GM19438 (cell line): ENCODE measurements around the gene ZNRF4.

ENCODE experiments used
- ATAC-seq: cut with Tn5 transposase; IDR thresholded peaks from one replicate; pipeline ENCODE4 v1.9.1; 2021; ENCODE audit warnings: low read depth; ENCODE audit not compliant: unreplicated experiment

ZNRF4 gene

DNA sequence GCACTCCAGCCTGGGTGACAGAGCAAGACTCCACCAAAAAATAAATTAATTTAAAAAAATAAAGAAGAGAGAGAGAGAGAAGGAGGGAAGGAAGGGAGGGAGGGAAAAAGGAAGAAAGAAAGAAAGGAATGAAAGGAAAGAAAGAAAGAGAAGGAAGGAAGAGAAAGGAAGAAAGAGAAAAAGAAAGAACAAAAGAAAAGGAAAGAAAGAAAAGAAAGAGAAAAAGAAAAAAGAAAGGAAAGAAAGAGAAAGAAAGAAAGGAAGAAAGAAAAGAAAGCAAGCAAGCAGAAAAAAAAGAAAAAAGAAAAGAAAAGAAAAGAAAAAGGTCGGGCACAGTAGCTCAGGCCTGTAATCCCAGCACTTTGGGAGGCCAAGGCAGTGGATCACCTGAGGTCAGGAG, 14.9 kb upstream of the ZNRF4 start:
- ATAC-seq = no peak

DNA sequence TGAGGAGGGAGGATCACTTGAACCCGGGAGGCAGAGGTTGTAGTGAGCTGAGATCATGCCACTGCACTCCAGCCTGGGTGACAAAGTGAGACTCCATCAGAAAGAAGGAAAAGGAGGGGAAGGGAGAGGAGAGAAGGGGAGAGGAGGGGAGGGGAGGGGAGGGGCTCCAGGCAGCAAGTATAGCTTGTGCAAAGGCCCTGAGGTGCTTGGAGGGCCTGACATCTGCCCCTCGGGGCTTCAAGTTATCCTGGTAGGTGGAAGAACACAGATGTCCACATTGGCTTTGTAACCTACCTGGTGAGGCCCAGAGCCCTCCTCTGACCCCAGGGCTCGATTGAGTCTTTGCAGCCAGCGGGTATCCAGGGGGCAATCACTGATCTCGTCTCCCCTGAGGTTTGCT, 11.5 kb upstream of the ZNRF4 start:
- ATAC-seq = no peak

DNA sequence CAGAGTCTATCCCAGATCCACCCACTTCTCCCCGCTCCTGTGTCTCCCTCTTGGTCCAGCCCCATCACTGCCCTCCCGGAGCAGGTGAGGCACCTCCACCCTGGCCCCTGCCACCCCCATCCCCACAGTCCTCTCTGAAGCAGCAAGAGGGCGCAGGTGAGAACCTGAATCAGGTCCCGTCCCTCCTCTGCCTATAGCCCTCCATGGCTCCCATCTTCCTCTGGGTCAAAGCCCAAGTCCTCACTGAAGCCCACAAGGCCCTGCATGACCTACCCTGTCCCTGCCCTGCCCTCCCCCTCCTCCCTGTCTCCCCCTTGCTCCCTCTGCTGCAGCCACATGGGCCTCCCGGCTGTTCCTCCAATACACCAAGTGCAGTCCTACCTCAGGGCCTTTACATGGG, 10.8 kb upstream of the ZNRF4 start:
- ATAC-seq = no peak

DNA sequence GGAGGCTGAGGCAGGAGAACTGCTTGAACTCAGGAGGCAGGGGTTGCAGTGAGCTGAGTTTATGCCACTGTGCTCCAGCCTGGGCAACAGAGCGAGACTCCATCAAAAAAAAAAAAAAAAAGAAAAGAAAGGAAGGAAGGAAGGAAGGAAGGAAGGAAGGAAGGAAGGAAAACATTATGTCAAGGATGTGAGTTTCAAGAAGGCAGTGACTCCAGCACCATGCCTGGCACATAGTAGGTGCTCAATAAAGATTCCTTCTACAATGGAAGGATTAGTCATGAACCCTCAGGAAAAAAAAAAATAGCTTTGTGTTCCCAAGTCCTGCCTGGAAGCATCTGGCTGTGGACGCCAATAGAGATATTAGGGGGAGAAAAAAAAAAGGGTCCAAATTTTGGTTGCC, 10.1 kb upstream of the ZNRF4 start:
- ATAC-seq = no peak

DNA sequence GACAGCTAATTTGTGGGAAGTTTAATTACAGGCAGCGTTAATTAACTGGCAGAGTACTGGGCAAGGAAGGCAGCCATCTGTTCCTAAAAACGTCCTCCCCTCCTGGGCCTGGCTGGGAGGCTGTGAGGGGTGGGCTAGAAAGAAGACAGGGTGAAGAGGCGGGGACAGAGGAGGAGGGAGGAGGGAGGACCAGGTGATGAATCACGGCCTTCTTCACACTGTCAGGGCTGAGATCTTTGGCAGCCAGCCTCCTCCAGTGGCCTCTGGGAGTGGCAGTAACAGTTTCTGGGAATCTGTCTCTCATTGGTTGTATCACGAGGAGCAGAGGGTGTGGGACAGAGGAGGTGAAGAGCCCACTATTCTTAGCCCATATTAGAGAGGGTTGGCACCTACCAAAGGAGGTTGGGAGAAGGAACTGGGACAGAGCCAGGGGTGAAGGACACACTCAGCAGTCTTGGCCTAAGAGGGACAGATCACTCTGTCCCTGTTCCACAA, 9.6 kb upstream of the ZNRF4 start:
- ATAC-seq = no peak

DNA sequence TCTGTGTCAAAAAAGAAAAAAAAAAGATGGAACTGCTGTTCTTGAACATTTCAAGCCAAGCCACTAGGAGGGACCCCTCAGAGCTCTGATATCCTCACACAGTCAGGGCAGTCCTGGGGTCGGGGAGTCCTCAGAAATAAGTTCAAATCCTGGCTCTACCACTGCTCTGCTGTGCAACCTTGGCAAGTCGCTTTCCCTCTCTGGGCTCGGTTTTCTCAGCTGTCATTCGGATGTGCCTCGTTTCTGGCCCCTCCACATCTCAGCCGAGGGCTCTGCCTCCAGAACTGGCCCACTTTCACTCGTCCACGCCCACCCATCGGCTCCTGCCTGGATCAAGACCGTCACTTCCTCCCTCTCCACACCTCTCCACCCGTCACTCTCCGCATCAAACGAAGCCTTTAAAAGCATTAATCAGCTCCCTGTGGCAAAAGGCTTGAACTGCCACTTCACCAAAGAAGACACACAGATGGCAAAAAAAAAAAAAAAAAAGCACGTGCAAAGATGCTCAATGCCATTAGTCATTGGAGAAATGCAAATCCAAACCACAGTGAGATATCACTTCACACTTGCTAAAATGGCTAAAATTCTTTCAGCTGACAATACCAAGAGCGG, 7.4 kb upstream of the ZNRF4 start:
- ATAC-seq = no peak

DNA sequence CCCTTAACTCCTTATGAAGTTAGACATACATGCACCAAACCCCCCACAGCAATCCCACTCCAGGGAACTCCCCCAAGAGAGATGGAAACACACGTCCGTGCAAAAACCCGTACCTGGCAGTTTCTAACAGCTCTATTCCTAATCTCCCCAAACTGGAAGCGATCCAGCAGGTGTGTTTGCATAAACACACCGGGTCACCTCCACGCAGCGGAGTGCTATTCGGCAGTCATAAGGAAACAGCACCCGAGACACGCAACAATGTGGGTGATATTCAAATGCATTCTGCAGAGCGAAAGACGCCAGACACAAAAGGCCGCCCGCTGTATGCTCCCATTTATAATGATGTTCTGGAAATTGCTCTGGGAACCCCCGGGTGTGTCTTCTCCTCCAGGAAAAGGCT, 6.8 kb upstream of the ZNRF4 start:
- ATAC-seq = no peak

DNA sequence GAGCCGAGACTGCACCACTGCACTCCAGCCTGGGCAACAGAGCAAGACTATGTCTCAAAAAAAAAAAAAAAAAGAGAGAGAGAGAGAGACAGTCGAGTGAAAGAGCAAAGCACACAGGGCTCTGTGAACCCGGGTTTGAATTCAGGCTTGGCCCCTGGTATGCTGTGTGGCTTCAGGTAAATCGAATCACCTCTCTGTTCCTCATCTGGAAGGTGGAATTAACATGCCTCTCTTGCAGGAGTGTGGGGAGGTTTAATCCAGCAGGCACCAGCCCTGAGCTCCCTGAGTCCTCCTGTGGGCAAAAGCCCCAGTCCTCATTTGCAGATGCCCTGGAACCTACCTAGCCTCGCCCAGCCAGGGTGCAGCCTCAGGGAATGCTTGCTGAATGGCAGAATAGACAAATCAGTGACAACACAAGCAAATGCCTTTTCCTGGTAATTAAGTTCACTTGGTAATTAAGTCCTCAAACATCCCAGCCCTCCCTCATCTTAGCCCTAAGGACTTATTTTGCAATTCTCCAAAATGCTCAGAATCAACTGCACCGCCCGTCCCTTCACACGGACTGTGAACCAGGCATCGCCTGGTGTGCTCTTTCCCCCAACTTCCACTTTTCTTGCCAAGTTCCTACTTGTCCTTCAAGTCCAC, 4.6 kb upstream of the ZNRF4 start:
- ATAC-seq = no peak

DNA sequence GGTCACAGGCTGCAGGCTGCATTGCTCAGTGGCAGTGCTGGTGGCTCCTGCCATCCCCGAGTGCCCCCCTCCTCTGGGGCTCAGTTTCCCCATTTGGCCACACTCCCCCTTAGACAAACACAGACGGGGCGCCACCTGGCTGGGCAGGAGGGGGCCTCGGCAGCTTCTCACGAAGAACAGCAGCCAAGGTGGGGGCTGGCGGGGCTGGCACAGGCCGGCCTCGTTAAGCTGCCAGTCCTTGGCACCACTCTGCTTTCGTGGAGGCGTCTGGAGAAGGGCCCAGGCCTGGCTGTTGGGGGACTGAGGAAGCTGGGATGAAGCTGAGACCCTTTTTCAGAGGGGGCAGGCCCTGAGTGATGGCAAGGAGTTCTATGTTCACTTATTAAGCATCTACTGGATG, 3.7 kb upstream of the ZNRF4 start:
- ATAC-seq = no peak

DNA sequence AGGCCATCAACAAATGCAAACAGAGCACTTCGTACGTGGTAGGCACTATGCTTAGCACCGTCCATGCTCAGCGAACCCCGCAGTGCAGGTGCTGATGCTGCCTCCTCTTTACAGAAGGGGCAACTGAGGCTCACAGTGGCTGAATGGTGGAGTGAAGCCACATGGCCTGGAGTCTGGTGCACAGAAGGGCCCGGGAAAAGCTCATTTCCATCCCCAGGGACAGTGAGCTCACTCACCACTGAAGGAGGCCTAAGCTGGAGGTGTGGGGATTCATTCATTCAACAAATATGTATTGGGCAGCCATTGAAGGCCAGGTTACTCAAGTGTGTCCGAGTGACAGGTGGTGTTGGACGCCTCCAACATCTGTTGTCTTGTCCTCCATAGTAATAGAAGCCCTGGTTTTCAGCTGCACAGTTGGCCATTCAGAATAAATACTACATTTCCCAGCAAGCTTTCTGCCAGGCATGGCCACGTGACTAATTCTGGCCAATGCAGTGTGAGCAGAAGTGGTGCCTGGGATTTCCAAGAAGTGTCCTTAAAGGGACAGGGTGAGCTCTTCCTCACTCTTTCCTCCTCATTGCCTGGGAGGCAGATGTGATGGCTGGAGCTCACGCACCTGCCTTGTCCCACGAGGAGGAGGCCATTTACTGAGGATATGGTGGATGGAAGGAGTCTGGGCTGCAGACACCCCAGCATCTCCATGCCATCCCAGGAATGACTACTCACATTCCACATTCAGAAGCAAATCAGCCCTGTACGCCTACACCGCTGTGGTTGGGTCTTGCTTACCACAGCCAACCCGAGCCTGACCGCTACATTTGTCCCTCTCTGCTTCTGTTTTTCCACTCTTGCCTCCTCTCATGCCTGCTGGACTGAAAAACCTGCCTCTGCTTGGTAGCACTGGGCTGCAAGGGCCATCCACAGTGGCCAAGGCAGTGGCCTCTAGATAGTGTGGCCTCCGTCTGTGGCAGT, 2.3 kb upstream of the ZNRF4 start:
- ATAC-seq = no peak

DNA sequence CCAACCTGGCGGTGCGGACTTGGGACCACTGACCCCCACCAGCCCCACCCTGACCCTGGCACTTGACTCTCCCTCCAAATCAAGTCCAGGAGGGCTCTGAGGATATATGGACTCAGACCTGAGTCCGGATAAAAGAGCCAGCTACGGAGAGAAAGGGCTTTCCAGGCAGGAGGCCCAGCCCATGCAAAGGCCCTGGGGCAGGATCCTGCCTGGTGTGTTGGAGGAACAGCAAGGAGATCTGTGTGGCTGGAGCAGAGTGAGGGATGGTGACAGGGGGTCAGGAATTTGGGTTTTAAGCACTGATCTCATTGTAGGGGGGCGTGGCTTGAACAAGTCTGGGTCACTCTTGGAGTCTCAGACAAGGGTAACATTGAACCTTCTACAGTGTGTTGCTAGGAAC, 474 bp upstream of the ZNRF4 start:
- ATAC-seq = no peak

DNA sequence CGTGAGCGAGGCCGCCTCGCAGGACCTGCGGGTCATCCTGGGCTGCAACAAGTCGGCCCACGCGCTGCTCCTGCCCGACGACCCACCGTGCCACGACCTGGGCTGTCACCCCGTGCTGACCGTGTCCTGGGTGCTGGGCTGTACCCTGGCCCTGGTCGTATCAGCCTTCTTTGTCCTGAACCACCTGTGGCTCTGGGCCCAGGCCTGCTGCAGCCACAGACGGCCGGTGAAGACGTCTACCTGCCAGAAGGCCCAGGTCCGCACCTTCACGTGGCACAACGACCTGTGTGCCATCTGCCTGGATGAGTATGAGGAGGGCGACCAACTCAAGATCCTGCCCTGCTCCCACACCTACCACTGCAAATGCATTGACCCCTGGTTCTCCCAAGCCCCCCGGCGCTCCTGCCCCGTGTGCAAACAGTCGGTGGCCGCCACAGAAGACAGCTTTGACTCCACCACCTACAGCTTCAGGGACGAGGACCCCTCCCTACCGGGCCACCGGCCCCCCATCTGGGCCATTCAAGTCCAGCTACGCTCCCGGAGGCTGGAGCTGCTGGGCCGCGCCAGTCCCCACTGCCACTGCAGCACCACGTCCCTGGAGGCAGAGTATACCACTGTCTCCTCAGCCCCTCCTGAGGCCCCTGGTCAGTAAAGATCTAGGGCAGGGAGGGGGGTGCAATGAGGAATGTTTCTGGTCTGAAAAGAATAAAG, 1.1 kb downstream of the ZNRF4 start:
- ATAC-seq = no peak

DNA sequence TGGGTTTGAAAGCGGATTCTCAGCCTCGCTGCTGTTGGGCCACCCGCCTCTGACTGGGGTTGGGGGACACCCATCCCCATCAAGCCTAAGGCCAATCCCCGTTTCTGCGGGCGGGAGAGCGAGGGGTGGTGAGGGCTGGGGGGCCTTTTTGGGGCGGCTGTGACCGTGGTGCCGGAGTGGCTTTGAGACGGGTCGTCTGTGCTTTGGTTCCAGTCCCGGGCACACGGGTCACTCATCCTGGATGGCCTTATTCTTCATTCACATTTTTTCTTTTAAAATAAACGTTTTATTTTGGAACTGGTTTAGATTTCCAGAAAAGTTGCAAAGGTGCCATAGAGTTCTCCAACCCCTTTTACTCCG, 1.6 kb downstream of the ZNRF4 start:
- no peak for ATAC-seq

DNA sequence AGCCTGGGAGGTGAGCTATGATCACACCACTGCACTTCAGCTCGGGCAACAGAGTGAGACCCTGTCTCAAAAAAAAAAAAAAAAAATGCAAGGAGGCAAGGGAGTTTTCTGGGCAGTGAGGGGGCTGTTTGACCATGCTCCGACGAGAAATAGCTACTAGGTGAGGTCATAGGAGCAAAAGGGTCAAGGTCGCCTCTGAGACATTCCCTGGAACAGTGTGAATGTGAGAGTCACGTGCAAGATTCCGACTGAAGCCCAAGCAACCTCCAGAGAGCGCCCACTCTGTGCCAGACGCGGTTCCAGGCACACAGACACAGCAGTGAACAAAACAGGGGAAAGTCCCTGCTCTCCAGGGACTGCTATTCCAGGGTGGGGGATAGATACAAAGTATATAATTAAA, 2.5 kb downstream of the ZNRF4 start:
- no peak for ATAC-seq

DNA sequence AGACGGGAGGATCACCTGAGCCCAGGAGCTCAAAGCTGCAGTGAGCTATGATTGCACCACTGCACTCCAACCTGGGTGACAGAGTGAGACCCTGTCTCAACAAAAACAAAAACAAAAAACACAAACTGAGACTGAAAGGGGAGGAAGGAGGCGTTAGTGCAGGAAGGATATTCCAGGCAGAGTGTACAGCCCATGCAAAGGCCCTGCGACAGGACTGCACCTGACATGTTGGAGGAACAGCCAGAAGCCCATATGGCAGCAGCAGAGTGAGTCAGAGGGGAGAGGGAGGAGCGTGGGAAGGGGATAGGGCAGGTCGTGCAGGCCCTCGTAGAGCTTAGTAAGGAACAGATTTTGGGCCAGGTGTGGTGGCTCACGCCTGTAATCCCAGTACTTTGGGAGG, 3.2 kb downstream of the ZNRF4 start:
- ATAC-seq = no peak

DNA sequence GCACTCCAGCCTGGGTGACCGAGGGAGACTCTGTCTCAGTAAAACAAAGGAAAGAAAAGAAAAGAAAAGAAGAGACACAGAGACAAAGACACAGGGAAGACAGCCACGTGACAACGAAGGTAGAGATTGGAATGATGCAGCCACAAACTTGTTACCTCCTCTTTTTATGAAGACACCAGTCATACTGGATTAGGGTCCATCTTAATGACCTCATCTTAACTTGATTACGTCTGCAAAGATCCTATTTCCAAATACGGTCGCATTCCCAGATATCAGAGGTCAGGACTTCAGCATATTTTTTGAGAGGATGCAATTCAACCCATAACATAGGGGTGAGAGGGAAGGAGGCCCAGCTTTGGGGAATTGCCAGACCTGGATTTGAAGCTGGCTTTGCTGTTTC, 4.1 kb downstream of the ZNRF4 start:
- no peak for ATAC-seq

DNA sequence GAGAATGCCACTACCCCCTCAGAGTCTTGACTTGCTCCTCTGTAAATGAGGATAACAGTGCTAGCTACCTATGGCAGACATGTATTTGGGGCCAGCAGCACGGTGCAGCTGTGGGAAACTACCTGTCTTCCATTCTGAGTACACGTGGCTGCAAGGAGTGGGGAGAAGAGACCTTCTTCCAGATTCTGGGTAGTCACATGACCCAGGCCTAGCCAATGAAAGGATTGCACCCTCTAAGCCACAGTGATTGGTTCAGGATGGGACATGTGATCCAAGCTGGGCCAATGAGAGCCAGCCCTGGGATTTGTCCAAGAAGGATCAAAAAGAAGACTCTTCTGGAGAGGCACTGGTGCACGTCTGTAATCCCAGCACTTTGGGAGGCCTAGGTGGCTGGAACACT, 5.5 kb downstream of the ZNRF4 start:
- no peak for ATAC-seq

DNA sequence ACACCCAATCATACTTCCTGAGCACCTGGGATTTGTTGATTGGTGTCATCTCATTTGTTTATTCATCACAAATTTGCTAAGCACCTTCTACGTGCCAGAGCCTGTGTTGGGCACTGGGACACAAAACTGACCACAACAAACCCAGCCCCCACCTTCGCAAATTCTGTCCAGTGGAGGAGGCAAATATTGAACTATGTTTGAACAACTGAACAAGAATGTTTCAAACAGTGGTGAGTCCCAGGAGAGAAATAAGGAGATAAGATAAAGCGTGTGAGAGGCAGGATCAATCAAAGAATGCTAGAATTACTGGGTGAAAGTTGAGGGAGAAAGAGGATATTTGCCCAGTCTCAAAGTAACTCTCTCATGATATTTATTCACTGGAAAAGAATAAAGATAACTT, 8.7 kb downstream of the ZNRF4 start:
- ATAC-seq = no peak

DNA sequence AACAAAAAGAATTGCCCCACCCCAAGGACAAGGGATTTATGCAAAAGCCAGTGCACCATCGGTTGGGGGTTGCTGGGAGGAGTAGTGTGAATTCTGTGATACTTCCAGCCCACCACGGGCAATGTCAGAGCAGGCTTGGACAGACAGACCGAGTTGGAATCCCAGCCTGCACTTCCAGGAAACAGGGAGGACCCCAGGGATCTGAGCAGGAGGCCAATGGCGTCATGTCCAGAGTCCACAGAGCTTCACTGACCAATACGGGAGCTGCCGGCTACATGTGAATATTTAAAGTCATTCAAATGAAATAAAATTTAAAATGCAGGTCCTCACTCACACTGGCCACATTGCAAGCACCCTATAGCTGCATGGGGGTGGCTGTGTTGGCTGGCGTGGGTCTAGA, 10.9 kb downstream of the ZNRF4 start:
- no peak for ATAC-seq

DNA sequence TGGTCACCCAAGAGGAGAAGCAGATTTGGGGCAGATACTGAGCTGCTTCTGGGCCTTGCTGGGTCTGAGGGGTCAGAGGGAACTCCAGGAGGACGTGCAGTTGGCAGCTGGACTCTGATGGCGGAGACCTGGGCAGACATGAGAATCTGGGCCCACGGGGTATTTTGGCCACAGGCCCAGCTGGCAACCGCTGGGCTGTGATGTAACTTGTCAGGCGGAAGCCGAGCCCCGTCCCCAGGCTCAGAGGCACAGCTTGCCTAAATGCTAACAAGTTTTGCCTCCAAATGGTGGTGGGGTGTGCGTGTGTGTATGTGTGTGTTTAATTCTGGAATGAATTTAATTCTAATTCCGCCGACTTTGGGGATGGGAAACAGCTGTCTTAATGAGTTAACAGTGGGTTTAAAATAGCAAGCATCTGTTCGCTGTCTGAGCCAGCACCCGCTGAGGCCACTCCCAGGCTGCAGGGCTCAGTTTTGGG, 11.6 kb downstream of the ZNRF4 start:
- no peak for ATAC-seq

DNA sequence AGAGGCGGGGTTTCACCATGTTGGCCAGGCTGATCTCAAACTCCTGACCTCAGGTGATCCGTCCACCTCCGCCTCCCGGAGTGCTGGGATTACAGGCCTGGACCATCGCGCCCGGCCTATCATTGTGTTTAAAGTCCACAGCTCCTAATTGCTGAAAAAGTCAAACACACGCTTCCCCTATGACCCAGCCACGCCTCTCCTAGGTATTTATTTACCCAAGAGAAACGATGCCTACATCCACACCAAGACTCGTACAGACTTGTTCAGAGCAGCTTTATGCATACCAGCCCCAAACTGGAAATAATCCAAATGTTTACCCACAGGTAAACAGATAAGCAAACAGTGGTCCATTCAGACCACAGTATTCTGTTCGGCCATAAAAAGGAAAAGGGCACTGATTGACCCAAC, 15.1 kb downstream of the ZNRF4 start:
- no peak for ATAC-seq
